Measurements from ENCODE around the gene YAE1. TPM values are rescaled to one million over a fixed set of nuclear protein-coding genes. Genes with fewer than 3 reads are reported as not detected.

Gene YAE1
- total RNA-seq, 1 donor from 2014 or later, result 18.1 TPM

DNA sequence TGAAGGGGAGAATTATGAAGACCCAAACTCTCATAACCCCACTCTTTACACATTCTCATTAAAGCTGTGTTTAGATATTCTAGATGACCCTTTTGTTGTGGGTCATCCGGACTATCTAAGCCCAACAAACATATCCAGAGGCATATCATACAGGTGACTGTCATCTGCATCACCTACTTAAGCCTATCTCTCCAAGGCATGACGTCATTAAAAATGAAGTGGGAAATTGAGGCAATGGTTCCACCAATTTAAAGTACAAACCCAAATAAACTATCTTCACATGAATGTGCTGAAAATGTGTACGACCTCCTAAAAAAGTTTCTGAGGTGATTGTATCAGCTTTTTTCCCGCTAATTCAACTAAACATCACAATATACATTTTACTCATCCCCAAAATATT, 52.7 kb downstream of the YAE1 start:
- H3K27me3 ChIP-seq (ENCODE audit: low read depth), result no peaks in the 10 kb centered on the region
- no peak for ATAC-seq
- no peak overlapping the region for H3K4me3 ChIP-seq
- no peaks in the 10 kb centered on the region for H3K36me3 ChIP-seq
- intact Hi-C loops (cut with DNase I), result no loop called here
- no peak overlapping the region for H3K27ac ChIP-seq
- H3K9me3 ChIP-seq, result no peaks in the 10 kb centered on the region
- peaks cover 6% of the 10 kb centered on the region for H3K4me1 ChIP-seq
- no peak for DNase-seq
- TF ChIP-seq, protein P1, sequence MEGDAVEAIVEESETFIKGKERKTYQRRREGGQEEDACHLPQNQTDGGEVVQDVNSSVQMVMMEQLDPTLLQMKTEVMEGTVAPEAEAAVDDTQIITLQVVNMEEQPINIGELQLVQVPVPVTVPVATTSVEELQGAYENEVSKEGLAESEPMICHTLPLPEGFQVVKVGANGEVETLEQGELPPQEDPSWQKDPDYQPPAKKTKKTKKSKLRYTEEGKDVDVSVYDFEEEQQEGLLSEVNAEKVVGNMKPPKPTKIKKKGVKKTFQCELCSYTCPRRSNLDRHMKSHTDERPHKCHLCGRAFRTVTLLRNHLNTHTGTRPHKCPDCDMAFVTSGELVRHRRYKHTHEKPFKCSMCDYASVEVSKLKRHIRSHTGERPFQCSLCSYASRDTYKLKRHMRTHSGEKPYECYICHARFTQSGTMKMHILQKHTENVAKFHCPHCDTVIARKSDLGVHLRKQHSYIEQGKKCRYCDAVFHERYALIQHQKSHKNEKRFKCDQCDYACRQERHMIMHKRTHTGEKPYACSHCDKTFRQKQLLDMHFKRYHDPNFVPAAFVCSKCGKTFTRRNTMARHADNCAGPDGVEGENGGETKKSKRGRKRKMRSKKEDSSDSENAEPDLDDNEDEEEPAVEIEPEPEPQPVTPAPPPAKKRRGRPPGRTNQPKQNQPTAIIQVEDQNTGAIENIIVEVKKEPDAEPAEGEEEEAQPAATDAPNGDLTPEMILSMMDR (IDR thresholded peaks at IDR 0.05), result no peak

GRCh38 chr7:39620486-39620885, 54.3 kb downstream of the YAE1 start:
- H3K9me3 ChIP-seq, result no peaks in the 10 kb centered on the region
- no peak for DNase-seq
- H3K27ac ChIP-seq, result no peak overlapping the region
- H3K27me3 ChIP-seq (ENCODE audit: low read depth), result no peaks in the 10 kb centered on the region
- no peaks in the 10 kb centered on the region for H3K36me3 ChIP-seq
- TF ChIP-seq, protein P1 (IDR thresholded peaks at IDR 0.05), result no peak
- no peak for ATAC-seq
- no peak overlapping the region for H3K4me3 ChIP-seq
- intact Hi-C loops (cut with DNase I), result no loop called here
- H3K4me1 ChIP-seq, result peaks cover 19% of the 10 kb centered on the region

DNA sequence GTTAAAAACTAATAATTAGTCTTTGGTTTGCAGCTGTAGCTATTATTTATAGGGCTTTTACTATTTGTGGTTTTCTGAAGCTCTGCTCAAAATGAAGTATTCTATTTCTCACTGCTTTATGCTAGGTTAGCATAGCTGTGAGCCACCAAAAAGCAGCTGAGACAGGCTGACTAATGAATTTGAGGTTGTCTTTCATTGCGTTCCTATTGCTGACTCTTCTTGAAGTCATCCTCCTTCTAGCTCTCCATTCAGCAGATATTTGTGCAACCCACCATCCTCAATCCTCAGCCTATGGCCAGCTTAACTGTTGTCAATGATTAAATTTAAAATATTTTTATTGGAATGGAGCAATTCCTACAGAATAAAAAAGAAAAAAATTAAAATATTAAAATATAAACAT, 55.1 kb downstream of the YAE1 start:
- intact Hi-C loops (cut with DNase I), result no loop called here
- TF ChIP-seq, protein P1 (IDR thresholded peaks at IDR 0.05), result no peak
- peaks cover 27% of the 10 kb centered on the region for H3K4me1 ChIP-seq
- H3K27ac ChIP-seq, result no peak overlapping the region
- H3K27me3 ChIP-seq (ENCODE audit: low read depth), result no peaks in the 10 kb centered on the region
- no peaks in the 10 kb centered on the region for H3K9me3 ChIP-seq
- H3K36me3 ChIP-seq, result no peaks in the 10 kb centered on the region
- no peak for DNase-seq
- no peak overlapping the region for H3K4me3 ChIP-seq
- no peak for ATAC-seq

DNA sequence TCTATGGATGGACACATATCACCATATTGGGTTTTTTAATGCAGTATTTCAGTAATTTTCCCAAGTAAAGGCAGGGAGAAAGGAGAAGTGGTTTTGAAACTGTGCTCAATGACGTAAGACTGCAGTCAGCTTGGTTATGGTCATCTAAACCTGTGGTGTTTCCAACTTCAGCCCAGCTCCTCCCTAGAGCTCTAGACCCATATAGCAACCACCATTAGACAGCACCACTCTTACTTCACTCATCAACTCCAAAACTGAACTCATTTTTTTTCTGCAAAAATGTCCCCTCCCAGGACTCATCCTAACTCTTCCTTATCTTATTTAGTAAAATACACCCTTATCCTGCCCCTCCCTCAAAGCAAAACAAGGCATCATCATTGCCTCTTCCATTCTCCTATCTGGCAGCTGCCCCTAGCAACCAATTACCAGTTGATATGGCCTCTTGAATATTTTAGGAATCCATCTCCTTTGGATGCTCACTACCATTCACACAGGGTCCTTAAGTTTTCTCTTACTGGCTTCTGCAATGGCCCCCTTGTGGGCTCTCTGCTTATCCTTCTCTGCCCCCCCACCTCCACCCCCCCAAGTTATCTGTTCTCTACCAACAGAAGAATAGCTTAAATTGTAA, 55.7 kb downstream of the YAE1 start:
- H3K27me3 ChIP-seq (ENCODE audit: low read depth), result no peaks in the 10 kb centered on the region
- TF ChIP-seq, protein P1 (IDR thresholded peaks at IDR 0.05), result no peak
- intact Hi-C loops (cut with DNase I), result no loop called here
- H3K9me3 ChIP-seq, result no peaks in the 10 kb centered on the region
- H3K4me3 ChIP-seq, result no peak overlapping the region
- DNase-seq (no peak), ATAC-seq (no peak)
- no peak overlapping the region for H3K27ac ChIP-seq
- no peaks in the 10 kb centered on the region for H3K36me3 ChIP-seq
- peaks cover 33% of the 10 kb centered on the region for H3K4me1 ChIP-seq

Other genes with a start within 250 kb of the YAE1 start
- 48.0 TPM for gene RALA, start 57.2 kb downstream of the YAE1 start, total RNA-seq

All from lower lobe of right lung (tissue), 2 donors.